GM18517 (cell line): Measurements from ENCODE around the gene USF1.
"Not testable (repeated sequence)": the region's sequence is repeated elsewhere in the genome, so short reads cannot be mapped to it uniquely, and the experiment has no call there.

Experiments used
- ATAC-seq: cut with Tn5 transposase; IDR thresholded peaks from one replicate; pipeline ENCODE4 v1.9.1; 2021; ENCODE audit warnings: mild to moderate bottlenecking, moderate library complexity; ENCODE audit not compliant: unreplicated experiment

The USF1 gene

DNA sequence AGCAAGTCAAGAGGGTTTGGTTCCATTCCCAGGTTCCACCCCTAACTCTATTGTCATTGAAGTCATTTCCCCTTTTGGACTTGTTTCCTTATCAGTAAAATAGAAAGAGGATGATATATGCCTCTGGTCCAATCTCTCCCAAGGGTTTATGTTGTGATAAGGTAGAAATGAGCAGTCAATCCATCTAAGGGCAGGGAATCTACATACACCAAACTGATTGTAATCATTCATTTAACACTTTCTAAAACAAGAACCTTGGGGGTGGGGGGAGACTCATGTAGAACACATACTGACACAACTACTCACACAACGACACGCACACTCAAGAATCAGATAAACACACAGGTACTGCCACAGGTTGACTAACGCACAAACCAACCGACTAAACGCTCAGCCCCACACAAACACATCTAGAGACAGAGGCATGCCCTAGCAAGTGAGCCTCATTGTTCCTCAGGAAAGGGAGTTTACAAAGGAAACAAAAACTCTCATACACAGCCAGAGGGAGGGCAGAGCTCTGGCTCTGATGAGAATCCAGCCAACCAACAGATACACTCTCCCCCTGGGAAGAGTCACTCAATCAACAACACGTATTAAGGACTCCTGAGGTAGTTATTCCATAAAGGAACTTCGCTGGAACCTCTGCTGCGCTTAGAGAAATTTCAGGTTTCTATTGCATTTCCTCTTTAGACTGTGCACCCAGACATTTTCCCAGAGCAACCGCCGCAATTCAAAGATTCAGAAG lies 25.9 kb downstream of the USF1 start:
- ATAC-seq, result no peak

DNA sequence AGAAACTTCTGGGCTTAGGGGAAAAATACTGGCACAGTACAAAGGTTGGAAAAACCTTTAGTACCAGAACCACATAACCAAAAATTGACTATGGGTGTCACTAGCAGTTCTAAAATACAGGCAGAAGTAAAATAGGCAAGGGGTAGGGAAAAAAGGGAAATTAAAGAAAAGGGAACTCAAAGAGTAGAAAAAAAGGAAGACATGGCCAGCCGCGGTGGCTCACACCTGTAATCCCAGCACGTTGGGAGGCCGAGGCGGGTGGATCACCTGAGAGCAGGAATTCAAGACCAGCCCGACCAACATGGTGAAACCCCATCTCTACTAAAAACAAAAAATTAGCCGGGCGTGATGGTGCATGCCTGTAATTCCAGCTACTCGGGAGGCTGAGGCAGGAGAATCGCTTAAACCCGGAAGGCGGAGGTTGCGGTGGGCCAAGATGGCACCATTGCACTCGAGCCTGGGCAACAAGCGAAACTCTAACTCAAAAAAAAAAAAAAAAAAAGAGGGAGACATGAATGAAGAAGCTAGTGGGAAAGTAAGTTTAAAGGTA lies 26.6 kb downstream of the USF1 start:
- not testable (repeated sequence) for ATAC-seq

DNA sequence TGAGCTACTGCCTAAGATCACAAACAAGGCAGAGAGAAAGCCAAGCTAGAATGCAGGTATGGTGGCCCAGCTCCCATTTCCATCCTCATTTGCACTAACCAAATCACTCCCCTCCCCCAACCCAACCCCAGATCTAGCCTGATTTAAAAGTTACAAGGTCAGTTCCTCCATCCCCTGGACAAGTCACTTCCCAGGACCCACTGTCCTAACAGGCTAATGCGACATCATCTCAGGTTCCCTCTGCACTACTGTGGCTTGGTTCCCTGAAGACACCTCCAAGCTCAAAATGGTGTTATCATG lies 27.2 kb downstream of the USF1 start:
- ATAC-seq, result no peak

DNA sequence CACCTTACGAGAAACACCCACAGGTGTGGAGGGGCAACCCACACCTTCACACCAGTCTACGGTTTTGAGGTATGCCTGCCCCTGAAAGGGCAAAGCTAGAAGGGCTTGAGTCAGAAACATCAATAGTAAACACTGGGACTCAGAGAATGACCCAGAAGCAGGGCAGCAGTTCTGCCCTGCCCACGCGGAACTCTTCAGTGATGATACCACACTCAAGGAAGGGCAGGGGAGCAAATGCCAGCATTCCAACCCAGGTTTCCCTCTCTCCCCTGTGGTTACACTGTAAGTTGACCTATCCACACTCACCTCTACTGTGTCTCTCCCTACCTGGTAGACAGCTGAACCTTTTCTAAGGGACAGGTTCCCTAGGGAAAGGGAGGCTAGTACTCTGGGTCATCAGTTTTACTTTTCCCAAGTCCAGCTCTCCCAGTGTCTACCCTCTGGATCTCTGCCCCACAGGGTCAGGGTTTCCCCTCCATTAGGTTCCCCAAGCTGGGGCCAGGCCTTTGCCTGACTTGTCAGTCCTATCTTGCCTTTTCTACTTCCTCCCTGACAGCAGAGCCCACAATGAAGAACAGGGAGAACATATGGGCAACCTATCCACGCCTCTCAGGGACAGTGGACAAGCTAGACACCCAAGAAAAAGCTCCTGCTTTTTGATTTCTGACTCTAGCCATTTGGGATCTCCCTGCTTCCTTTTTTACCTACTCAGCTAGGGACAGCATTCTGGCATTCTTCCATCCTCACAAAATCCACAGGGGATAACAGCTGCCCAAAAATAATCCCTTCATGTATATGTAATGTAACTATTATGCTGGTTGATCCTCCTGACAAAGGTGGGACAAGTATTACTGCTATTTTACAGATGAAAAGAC lies 27.8 kb downstream of the USF1 start:
- no peak for ATAC-seq

DNA sequence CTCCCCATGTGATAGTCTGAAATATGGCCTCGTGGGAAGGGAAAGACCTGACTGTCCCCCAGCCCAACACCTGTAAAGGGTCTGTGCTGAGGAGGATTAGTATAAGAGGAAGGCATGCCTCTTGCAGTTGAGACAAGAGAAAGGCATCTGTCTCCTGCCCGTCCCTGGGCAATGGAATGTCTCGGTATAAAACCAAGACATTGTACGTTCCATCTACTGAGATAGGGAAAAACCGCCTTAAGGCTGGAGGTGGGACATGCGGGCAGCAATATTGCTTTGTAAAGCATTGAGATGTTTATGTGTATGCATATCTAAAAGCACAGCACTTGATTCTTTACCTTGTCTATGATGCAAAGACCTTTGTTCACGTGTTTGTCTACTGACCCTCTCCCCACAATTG lies 28.6 kb downstream of the USF1 start:
- not testable (repeated sequence) for ATAC-seq

DNA sequence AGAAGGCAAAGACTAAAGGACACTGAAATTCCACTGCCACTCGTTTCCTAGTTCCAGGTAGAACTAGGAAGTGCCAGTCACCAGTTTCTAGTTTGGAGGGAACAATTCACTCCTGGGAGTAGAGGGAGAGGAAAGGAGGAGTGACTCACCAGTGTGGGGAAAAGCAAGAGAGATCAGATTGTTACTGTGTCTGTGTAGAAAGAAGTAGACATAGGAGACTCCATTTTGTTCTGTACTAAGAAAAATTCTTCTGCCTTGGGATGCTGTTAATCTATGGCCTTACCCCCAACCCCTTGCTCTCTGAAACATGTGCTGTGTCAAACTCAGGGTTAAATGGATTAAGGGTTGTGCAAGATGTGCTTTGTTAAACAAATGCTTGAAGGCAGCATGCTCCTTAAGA lies 29.1 kb downstream of the USF1 start:
- ATAC-seq, result not testable (repeated sequence)

DNA sequence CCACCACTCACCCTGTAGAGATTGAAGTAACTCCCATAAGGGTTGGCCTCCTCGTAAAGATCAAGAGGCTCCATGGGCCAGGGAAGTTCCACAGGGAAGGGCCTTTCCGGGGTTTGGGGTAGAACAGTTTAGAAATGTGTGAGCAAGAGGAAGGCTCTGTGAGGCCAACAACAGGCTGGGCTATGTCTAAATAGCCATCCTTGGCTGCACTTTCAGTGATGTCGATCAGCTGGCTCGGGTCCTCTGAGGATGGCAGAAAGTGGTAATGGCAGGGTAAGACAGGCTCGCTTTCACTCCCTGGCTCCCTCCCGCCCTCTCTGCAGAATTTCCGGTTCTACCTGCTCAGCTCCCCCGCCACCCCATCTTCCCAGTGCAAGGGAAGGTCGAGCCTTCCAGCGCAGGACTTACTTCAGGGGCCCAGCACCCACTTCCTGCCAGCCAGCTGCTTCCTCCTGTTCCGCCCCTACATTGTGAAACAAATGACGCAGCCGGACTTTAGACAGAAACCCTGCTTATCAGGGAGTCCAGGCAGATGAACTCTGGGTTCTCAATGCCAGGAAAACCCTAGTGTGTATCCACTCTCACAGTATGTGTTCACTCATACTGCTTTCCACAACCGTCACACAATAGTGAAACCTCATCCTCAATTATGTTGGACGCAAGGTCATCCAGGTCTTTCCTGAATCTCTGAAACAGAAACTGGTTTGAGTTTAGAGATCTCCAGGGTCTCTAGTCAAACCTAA lies 32.1 kb downstream of the USF1 start:
- ATAC-seq, result peak; percentile 90

DNA sequence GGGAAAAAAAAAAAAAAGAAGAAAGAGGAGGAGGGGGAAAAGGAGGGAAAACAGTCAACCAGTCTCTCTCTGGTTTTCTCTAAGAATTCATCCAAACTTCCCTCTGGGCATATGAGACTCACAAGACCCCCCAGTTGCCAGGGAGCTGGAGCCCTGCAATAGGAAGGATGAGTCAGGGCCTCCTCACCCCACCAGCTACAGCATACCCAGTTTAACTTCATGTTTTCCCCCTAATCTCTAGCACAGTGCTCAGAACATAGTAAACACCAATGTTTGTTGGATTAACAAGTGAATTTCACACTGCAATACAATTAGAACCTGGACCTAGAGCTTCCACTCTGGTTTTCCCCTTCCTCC lies 32.7 kb downstream of the USF1 start:
- ATAC-seq, result no peak

DNA sequence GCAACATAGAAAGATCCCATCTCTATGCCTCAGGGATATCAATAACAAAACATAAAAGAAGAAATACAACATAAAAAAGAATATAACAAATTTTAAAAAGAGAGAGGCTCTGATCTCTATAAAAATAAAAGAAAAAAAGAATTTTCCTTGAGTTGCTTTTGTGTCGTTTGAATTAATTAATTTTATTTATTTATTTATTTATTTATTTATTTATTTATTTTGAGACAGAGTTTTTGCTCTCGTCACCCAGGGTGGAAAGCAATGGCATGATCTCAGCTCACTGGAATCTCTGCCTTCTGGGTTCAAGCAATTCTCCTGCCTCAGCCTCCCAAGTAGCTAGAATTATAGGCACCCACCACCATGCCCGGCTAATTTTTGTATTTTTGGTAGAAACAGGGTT lies 33.4 kb downstream of the USF1 start:
- ATAC-seq, result no peak

DNA sequence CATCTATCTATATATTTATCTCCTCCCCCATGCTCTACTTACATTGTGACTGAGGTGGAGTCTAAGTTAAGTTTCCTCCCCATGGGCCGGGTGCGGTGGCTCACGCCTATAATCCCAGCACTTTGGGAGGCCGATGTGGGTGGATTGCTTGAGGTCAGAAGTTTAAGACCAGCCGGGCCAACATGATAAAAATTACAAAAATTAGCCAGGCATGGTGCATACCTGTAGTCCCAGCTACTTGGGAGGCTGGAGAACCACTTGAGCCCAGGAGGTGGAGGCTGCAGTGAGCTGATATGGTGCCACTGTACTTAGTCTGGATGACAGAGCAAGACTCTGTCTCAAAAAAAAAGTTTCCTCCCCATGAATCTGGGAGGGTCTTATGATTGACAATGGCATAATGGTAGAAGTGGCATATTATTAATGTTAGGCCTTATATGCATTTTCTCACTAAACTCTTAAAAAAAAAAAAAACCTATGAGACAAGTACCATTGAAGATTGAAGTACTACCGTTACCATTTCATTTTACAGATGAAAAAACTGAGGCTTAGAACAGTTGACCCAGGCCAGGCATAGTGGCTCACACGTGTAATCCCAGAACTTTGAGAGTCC lies 36.1 kb downstream of the USF1 start:
- ATAC-seq, result no peak

DNA sequence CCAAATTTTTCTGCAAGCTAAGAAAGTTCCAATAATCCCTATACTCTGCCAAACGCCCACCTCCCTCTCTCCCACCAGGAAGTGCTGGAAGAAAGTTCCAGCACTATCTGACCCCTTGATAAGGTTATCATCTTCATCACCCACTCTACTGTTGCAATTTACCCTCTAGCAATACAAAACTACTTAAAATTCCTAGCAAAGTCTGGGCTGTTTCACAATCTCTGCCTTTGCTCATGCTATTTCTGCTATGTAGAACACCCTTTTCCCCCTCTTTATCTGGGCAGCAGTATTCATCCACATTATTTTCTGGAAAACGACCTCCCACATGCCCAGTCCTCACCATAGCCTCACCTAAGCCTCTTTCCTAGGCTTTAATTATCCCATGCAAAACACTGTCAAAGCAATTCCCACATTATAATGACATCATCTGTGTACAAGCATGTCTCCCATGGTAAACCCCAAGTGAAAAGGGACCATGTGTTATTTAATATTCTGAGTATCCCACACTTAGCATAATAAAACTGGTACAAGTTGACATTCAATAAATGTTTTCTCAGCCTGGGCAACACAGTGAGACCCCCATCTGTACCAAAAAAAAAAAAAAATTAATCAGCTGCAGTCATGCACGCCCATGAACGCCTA lies 36.8 kb downstream of the USF1 start:
- ATAC-seq, result no peak

DNA sequence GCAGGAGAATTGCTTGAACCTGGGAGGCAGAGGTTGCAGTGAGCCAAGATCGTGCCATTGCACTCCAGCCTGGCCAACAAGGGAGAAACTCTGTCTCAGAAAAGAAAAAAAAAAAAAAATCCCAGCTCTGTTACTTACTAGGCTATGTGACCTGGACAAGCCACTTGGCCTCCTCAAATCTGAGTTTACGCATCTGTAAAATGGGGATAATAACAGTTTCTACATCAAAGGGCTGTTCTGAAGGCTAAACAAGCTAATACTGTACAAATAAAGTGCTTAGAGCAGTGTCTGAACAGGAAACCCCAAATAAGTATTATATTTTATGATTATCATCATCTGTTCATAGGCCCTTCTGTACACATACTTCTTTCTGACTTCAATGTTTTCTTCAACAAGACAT lies 38.4 kb downstream of the USF1 start:
- ATAC-seq, result no peak

DNA sequence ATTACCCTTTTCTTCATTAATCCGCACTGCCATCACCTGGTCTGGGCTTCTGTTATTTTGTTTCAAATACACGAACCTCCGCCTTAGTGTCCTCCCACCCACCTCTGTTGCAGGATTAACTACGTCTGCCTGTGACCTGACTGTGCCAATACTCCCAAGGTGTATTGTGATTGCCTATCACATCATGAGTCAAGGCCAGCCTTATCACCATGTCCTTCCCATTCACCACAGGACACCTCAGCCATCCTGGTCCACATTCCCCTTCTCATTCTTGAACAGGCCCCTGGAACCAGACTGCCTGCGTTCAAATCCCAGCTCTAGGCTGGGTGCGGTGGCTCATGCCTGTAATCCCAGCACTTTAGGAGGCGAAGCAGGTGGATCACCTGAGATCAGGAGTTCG lies 39.2 kb downstream of the USF1 start:
- no peak for ATAC-seq

DNA sequence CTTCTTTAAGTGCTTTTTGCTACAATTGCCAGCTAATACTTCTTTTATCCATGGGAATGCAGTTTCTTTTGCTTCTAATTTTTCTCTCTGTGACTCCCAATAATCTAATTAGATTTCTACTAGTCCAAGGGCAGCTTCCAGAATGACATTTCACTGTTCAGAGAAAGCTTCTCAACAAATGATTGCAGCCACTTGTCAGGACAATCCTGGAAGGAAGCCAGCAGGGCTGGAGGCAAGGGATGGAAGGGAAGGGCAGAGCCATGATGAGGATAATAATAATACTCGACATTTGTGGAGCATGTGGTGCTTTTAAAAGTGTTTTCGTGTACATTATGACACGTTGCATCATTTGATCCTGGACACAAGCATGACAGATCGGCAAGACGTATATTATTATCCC lies 44.3 kb downstream of the USF1 start:
- no peak for ATAC-seq

DNA sequence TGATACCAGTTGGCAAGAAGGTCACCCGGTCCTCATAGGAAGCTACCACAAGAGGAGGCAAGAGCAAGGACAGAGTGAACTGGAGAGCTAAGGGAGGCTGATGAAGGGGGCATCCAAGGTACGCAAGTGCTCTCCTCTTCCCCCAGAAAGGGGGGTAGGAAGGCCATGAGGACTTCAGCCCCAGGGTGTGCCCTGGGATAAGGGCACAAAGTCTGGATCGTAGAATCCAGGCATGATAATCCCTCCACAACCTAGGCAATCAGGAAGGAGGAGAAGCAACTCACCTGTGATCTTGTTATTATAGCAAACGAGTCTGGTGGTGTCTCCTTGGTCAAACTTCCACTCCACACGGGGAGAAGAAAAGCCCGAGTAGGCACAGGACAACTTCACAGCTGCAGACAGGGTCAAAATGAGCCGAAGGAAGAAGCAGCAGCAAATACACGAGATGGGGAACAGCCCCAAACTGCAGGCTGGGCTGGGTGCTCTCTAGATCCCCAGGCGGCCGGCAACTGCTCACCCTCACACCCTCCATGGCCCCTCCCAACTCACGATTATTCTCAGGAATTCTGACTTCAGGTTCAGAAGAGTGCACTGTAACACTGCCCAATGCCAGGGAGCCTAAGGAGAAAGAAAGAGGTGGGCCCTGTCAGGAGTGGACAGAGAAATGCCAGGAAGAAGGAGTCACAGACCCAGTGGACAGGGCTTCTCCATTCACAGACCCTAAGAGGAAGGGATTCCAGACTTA lies 44.9 kb downstream of the USF1 start:
- ATAC-seq, result no peak

DNA sequence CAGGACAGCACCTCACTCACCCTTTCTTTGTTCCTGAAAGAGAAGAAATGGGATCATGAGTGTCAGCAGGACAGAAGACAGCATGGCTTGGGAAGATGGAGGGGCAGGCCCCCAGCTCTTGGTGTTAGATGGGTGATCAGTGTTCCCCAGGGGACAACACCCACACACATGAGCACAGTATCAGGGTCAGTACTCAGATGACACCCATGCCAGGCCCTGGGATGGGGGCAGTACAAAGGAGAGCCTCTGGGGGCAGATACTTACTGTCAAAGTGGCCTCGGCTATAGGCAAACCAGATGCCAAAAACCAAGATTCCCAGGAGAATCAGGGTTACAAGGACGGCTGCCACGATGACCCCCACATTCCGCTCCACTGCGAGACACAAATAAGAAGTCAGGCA lies 46.4 kb downstream of the USF1 start:
- no peak for ATAC-seq

DNA sequence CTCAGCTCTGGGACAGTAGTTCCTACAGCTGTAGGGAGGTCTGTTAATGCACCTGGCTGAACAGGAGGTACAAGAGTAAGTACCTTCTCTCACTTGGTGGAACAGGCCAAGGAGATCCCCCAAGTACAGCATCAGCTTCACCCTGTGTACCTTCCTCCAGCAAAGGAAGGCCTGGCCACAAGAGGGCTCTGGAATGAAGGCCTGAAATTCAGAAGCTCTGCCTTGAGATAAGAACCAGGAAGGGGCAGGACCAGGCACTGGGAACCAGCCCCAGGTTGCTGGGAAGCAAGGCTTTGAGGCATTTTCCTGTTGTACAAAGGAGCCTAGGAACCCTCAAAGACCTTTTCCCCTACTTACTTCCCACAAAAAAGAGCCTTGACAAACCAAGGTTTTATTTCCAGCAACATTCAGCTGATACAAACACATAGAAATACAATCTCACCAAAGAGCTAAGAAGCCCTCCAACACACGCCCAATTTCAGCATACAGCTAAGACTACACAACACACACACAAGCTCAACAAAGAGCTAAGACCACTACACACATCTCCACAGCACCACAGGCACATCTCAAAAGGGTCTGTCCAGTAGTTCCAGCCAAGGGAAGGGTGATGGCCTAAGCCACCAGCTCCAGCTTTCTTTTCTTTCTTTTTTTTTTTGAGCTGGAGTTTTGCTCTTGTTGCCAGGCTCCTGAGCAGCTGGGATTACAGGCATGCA lies 48.3 kb downstream of the USF1 start:
- no peak for ATAC-seq

DNA sequence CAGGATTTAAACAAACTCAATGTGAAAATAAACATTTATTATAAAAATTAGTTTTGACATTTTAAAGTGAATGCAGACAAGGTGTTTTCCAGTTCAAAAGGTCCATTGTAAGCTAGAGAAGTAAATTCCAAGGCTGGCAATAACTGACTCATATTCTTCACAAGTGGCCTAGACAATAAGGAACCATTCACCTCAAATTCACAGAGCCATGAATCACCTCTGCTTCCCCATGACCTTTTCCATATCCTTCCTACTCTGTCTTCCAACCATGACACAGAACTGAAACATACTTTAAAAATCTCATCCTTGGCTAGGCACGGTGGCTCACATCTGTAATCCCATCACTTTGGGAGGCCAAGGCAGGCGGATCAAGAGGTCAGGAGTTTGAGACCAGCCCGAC lies 49.6 kb downstream of the USF1 start:
- no peak for ATAC-seq

DNA sequence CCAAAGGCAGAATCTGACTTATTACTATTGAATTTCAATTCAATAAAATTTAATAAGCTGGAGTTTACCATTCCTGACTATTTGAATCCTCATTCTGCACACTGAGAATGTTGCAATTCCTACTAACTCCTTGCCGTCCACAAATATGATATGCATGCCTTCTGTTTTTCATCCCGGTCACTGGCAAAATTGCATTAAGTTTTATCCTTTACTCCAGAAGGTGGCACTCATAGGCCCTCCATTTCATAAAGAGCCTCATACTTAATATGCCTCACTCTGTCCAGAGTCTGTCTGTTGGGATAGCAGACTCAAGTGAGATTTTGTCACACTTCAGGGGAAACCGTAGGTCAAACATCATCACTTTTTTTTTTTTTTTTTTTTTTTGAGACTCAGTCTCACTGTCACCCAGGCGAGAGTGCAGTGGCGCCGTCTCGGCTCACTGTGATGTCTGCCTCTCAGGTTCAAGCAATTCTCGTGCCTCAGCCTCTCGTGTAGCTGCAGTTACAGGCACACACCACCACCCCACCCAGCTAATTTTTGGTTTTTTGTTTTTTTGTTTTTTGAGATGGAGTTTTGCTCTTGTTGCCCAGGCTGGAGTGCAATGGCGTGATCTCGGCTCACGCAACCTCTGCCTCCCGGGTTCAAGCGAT lies 52.1 kb downstream of the USF1 start:
- no peak for ATAC-seq
